Measurements from ENCODE around the gene ZNF423. TPM values are rescaled to one million over a fixed set of nuclear protein-coding genes. Genes with fewer than 3 reads are reported as not detected.

The ZNF423 gene
- polyA plus RNA-seq, 1 donor: 34.5 TPM

DNA sequence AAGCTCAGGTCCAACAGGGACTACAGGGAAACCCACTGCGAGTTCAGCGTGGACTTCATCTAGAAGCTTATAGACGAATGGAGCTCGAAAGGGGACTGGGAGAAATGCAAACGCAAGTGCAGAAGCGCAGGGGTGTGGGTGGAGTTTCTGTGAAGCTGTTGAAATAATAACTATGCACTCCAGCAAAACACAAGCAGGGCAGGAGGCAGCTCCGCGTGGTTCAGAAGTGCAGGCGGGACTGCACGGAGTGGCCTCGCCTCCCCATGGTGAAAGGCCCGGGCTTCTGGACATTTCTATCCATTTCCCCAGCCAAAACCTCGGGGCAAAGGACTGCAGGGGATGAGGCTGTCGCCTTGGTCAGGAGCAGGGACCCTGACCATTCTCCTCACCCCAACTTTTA, 74.5 kb downstream of the ZNF423 start:
- no peak for DNase-seq

- no peak for DNase-seq
Observed at GRCh38 chr16:49780433-49780832, 75.5 kb downstream of the ZNF423 start.

GRCh38 chr16:49779979-49780378, 75.9 kb downstream of the ZNF423 start:
- no peak for DNase-seq

DNA sequence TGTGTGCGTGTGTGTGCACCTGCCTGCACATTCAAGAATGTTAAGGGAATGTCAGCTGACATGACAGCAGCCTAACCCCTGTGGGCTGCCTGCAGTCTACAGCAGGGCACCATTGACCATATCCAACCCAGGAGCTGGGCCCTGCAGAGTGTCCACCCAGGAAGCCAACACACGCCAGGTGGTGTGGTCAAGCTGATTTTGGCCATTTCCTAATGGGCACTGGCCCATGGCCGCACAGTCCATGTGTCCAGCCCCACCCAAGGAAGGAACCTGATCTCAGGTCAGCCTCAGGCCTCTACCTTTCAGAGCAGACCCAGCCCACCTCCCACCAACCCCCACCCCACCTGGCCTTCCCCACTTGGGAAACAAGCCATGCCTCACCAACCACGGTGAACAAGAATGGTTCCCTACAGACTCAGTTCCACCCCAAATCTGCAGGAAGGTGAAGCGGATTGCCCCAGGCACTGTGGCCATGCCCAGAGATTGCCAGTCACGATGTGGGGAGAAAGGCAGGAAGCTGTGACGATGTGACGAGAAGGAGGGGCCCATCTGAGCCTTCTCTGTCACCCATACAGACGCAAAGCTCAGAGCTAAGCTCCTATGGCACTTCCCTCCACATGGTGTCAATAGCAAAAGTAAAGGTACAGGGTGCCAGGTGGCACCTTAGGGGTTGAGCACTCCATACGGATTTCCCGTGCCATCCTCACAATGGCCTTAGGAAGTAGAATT, 77.5 kb downstream of the ZNF423 start:
- DNase-seq: no peak

- DNase-seq: no peak
Observed at GRCh38 chr16:49776734-49777133, 79.2 kb downstream of the ZNF423 start.

- DNase-seq: no peak
Observed at GRCh38 chr16:49776085-49776595, 79.8 kb downstream of the ZNF423 start.

DNA sequence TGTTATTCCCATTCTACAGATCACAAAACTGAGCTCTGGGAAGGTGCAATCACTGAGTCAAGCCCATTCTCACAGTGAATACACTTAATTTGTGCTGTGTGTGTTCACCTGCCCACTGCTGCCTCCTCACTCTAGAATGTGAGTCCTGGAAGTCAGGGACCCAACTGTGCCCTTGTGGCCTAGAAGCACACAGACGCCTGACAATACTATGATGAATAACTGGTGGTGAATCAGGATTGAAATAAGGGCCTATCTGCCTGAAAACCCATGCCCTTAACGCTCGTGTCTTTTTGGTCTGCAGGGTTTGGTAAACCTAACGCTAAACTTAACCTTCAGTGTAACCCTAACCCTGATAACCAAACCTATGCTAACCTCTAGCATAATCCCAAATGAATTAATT, 80.3 kb downstream of the ZNF423 start:
- DNase-seq: no peak

GRCh38 chr16:49775018-49775417, 80.9 kb downstream of the ZNF423 start:
- no peak for DNase-seq

DNA sequence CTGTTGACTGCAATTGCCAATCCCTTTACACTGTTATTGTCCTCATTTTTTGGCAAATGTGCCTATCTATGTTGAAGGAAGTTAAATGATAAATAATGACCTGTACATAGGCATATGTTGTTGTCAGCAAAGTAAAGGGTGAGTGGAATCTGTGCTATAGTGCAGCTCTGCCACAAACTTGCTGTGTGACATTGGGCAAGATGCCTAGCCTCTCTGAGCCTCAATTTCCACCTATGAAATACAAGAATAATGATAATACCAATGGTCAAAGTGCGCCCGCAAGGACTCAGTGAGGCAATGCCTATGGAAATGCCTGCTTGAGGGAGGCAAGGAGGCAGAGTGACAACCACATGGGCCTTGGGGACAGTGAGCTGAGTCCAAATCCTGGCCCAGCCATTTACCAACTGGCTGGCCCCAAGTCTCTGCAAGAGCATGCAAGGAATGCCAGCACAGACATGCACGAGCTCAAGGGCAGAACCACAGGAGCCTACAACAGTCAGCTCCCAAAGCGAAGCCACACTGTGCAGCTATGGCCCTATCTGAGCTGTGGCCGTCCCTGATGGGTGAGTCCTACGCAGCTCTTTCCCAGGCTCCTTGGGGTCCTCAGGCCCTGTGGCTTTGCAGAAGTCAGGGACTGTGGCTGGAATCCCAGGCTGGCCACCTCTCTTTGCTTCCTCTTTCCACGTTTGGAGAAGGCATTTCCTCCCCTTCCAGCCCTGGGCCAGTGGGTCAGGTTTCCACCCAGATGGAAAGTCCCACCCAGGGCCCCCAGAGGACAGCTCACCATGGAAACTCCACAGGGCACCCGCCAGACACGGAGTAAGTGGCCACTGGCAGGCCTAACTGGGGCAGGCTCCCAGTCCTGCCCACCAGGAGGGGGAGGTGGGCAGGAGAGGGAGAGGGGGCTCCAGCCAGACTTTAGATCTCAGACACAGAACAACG, 82.1 kb downstream of the ZNF423 start:
- no peak for DNase-seq

DNA sequence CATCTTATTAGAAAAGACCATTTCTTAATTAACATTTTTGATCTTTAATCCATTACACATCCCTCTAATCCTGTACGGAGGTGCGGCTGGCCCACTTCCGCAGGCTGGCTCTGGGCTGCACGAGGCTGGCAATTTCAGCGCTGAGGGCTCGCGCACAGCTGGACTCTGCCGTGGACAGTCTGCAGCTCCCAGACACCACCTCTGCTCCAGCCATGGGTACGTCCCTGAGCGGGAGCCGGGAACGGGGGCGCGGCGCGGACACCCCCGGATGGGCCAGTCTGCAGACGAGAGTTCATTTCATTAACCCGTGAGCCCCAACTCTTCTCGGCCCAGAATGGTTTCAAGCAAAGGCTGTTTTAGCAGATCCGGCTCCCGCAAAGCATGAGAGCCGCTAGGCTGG, 87.9 kb downstream of the ZNF423 start:
- DNase-seq: no peak

GRCh38 chr16:49767414-49767813, 88.5 kb downstream of the ZNF423 start:
- DNase-seq: no peak

GRCh38 chr16:49766225-49766624, 89.7 kb downstream of the ZNF423 start:
- no peak for DNase-seq

GRCh38 chr16:49763826-49764225, 92.1 kb downstream of the ZNF423 start:
- DNase-seq: no peak

GRCh38 chr16:49760815-49761214, 95.1 kb downstream of the ZNF423 start:
- DNase-seq: no peak

- DNase-seq: no peak
Observed at GRCh38 chr16:49757559-49758069, 98.3 kb downstream of the ZNF423 start.

DNA sequence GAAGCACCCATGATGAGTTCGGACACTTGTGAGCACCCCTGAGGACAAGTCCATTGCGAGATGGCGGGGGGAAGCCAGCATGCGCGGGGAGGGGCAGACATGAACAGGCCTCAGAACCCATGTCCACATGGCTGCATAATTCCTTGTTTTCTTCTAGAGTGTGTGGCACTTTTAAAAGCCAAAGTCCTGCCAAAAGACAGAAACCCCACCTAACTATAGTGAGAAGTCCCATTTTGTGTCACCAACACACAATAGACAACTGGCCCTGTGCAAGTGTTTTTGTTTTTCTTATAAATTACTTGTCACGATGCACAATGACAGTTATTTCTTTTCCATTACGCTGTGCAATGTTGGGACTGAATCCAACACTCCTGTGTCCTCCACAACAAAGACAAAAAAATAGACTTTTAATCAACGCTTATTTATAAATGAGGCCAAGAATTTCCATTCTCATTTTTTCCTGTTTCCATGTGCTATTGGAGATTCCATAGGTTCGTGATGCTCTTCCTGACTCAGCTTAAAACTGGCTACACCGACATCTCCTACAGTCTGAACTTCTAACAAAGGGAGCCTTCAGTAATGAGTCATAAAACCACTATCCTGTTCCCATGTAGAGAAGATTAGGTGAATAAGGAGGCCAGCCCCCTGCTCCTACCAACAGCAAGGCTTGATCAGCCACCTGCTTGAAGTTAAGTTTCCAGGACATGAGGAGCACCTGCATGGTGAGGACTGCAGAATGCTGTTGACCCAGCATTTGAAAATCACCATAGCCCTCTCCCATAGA, 98.9 kb downstream of the ZNF423 start:
- no peak for DNase-seq

DNA sequence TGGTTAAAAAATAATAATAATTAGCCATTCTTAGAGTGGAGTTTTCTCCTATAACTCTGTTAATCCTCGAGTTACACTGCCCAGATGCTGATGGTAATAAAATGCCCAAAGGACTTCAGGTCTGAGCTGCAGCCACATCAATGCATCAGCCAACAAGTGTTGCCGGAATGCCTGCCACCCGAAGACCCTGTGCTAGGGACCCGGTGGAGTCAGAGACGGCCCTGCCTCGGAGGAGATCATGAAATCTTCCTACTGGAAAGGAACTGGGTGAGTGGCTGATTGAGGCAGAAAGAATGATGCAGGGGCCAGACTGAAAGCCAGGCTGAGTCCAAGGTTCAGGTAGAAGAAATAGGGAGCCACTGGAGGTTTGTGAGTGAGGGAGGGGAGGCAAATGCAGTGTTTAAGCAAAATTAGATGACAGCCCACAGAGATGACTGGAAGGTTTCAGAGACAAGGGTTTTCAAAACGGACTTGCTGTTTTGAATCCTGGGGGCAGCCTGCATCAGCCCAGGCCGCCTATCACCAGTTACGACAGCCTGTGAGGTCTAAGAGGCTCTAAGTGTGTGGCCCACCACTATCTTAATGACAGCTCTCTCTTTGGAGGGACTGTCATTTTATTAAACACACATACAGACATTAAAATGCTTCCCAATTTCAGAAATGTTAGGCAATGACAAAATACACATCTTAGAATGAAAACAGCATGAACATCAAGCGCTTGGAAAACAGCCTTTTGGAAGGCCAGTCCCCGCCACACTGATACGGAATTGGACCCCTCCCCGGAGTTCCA, 100.0 kb downstream of the ZNF423 start:
- no peak for DNase-seq

GRCh38 chr16:49755313-49755620, 100.6 kb downstream of the ZNF423 start:
- peak; percentile 54 for DNase-seq

DNA sequence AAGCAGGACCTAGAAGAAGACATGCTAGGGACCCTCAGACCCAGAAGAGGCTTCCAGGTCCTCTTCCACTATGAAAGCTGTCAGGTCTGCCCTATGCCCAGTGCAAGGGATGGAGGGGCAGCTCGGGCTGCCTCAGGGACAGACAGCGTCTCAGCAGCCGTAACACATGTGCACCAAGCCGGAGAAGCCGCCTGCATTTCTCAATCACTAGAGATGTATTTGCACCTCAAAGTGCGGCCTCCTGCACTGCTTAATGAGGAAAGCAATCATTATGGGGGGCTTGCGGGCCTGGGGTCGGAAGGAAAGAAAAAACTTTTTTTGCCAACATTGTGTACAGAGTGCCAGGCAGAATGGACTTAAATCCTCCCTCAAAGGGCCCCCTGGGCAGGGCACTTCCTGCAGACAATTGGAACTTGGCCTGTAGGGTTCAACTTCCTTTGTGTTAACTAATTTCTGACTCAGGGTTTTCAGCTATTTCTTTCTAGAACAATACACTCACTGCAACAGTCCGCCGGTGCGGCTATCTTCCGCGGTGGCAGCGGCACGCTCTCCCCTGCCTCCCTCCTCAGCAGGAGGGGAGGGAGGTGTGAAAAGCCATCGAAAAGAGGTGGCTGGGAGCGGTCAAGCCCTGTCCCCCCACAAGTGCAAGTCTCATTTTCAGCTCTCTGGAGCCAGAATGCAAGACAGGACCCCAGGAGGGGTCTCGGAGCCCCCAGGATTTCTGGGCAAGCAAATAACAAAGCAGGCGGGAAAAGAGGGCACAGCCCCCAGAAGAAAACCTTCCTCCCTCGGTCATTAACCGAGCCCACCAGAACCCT, 101.2 kb downstream of the ZNF423 start:
- DNase-seq: no peak

DNA sequence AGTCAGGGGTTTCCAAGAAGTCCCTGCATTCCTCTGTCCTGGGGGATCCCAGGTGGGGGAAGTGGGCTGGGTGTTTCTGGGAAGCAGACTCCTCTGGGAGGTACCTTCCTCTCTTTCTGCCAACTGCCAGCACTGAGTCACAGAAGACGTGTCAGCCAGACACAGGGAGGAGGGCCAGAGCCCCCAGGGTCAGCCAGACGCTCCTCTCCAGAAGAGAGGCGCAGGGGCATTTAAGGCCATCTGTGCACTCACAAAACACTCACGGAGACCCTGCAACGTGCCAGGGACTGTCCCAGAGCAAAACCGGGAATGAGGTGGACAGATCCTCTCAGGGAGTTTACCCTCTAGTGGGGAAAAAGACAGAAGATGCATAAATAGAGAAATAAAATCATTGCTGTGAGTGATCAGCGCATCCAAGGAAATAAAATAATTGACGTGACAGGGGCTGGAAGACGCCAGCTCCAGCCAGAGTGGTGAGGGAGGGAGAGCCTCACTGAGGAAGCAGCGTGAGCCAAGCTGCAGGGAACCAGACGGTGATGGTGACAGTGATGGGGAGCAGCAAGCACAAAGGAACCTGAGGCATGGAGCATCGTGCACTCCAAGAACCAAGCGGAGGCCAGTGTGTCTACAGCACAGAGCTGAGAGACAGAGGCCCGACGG, 105.4 kb downstream of the ZNF423 start:
- DNase-seq: no peak

All from hindlimb muscle (tissue), 1 donor.